ENCODE results near the gene PHRF1. TPM values are rescaled to one million over a fixed set of nuclear protein-coding genes. Genes with fewer than 3 reads are reported as not detected.

The PHRF1 gene
- total RNA-seq, 1 experiment from 2014 or later: 43.9 TPM

DNA sequence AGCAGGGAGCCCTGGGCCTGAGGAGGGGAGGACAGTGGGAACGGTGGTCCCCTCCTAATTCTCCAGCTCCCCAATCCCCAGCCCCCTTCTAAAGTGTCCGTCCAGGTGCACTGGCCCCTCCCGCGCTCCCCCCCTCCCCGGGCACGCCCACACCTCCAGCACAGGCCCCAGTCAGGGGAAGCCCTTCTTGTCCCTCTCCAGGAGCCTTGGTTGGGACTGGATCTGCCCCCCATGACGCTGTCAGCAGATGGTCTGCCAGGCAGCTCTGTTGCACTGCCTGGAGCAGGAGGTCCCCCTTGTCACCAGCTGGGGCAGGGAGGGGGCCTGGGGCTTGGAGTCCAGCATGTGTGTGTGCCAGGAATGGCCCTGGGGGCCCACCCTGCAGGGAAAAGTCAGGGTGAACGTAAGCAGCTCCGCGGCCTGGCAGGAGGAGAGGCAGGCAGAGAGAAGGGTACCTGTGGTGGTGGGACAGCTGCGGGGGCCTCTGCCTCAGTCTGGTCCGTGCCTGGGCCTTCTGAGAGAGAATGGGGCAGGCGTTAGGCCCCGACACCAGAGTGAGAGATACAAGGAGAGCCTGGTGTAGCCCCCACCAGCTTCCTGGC is 37.9 kb downstream of the PHRF1 start:
- Histone ChIP-seq H3K9me3 (no peaks in the 10 kb centered on the region), H3K27me3 (replicated peaks; ENCODE audit: control insufficient read depth, insufficient read depth, low read length) (no peaks in the 10 kb centered on the region), H3K4me1 (peaks cover 27% of the 10 kb centered on the region), H3K36me3 (ENCODE audit: control insufficient read depth, insufficient read depth, low read length) (peaks cover 9% of the 10 kb centered on the region), H3K4me3 (ENCODE audit: low read depth, low read length) (no peak overlapping the region)
- BruUV-seq (replicated peaks): no TSS peak
- DNase-seq: no peak
- Mint-ChIP-seq H3K36me3 (ENCODE audit: insufficient read depth, unreplicated experiment) (peaks cover 92% of the 10 kb centered on the region), H3K9me3 (ENCODE audit: unreplicated experiment) (no peaks in the 10 kb centered on the region), H3K4me3 (ENCODE audit: unreplicated experiment) (peak overlapping the region; percentile 81), H3K27ac (ENCODE audit: unreplicated experiment) (peak overlapping the region; percentile 81), H3K4me1 (ENCODE audit: low read depth, unreplicated experiment) (peaks cover 5% of the 10 kb centered on the region), H3K27me3 (ENCODE audit: insufficient read depth, unreplicated experiment) (no peaks in the 10 kb centered on the region)
- TF ChIP-seq, protein P1, sequence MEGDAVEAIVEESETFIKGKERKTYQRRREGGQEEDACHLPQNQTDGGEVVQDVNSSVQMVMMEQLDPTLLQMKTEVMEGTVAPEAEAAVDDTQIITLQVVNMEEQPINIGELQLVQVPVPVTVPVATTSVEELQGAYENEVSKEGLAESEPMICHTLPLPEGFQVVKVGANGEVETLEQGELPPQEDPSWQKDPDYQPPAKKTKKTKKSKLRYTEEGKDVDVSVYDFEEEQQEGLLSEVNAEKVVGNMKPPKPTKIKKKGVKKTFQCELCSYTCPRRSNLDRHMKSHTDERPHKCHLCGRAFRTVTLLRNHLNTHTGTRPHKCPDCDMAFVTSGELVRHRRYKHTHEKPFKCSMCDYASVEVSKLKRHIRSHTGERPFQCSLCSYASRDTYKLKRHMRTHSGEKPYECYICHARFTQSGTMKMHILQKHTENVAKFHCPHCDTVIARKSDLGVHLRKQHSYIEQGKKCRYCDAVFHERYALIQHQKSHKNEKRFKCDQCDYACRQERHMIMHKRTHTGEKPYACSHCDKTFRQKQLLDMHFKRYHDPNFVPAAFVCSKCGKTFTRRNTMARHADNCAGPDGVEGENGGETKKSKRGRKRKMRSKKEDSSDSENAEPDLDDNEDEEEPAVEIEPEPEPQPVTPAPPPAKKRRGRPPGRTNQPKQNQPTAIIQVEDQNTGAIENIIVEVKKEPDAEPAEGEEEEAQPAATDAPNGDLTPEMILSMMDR (IDR thresholded peaks at IDR 0.05; ENCODE audit: insufficient read depth in 1 of 2, low read depth in 1 of 2, low read length in 1 of 2, severe bottlenecking in 1 of 2, unreplicated experiment in 1 of 2): no peak
- intact Hi-C loops (cut with micrococcal nuclease; ENCODE audit: unreplicated experiment): loop anchor here (5.0 kb wide), 1 partner anchor 37 kb away; the partner anchor contains the start of gene PHRF1
- CTCF ChIA-PET: interaction anchor here (0.6 kb wide), 1 partner anchor 231 kb away, joined by 3 read pairs; no protein-coding TSS in a partner anchor
- POLR2A ChIA-PET: interaction anchor here (0.8 to 1.6 kb wide), 2 partner anchors 59 to 133 kb away, joined by 3 to 5 read pairs; partner anchors contain the start of gene TALDO1

DNA sequence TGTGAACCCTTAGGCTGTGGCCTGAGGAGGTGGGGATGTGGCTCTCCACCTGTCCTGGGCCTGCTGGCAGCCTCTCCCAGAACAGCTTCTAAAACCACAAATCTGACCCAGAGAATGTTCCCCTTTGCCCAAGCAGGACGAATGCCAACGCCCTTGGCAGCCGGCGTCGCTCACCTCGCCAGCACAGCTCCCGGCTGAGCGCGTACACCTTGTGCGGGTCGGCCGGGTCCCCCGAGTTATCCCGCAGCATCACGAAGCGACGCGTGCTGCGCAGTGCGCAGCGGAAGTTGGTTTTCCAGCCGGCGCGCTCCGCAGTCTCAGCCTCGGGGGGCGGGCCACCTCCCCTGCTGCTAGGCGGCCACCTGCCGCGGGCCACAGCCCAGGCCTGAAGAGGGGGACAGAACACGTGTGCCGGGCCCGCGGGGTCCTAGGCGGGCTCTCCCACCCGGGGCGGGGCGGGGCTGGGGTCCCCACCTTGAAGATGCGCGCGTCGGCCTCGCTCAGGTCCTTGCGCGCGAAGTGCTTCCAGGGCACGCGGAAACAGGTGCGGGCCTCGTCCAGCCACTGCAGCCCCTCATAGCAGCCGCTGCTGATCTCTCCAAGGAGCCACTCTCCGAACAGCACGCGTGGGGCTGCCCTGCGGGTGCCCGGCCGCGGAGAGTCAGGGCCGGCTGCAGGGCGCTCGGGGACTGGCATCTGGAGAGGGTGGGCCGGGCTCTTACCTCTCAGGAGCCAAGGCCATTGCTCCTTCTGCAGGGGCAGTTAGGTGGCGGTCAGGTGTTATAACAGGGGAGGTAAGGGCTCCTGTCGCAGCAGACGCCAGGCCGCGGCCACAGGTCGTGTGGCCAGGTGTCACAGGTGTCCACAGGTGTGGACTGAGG is 38.6 kb downstream of the PHRF1 start:
- TF ChIP-seq, protein P1 (IDR thresholded peaks at IDR 0.05; ENCODE audit: insufficient read depth in 1 of 2, low read depth in 1 of 2, low read length in 1 of 2, severe bottlenecking in 1 of 2, unreplicated experiment in 1 of 2): no peak
- ChIA-PET POLR2A (interaction anchor here (0.6 kb wide), 2 partner anchors 39 to 86 kb away, joined by 3 read pairs; partner anchors contain the start of gene PHRF1), CTCF (no interaction called here)
- Mint-ChIP-seq H3K27me3 (ENCODE audit: insufficient read depth, unreplicated experiment) (no peaks in the 10 kb centered on the region), H3K27ac (ENCODE audit: unreplicated experiment) (peak overlapping the region; percentile 89), H3K4me1 (ENCODE audit: low read depth, unreplicated experiment) (peaks cover 5% of the 10 kb centered on the region), H3K36me3 (ENCODE audit: insufficient read depth, unreplicated experiment) (peaks cover 91% of the 10 kb centered on the region), H3K9me3 (ENCODE audit: unreplicated experiment) (no peaks in the 10 kb centered on the region), H3K4me3 (ENCODE audit: unreplicated experiment) (peak overlapping the region; percentile 81)
- Histone ChIP-seq H3K9me3 (no peaks in the 10 kb centered on the region), H3K4me3 (ENCODE audit: low read depth, low read length) (peak overlapping the region; percentile 90), H3K36me3 (ENCODE audit: control insufficient read depth, insufficient read depth, low read length) (peaks cover 9% of the 10 kb centered on the region), H3K4me1 (peaks cover 27% of the 10 kb centered on the region), H3K27me3 (replicated peaks; ENCODE audit: control insufficient read depth, insufficient read depth, low read length) (no peaks in the 10 kb centered on the region)
- no peak for DNase-seq
- TSS peak; percentile 62 for BruUV-seq (replicated peaks)
- intact Hi-C loops (cut with micrococcal nuclease; ENCODE audit: unreplicated experiment): loop anchor here (1.0 to 5.0 kb wide), 3 partner anchors 9 to 48 kb away; partner anchors contain the start of genes CDHR5 and PHRF1

Data from Caco-2 (cell line).